Endothelial cell of umbilical vein (primary cell): ENCODE measurements around the gene SPAG4. TPM values are rescaled to one million over a fixed set of nuclear protein-coding genes. Genes with fewer than 3 reads are reported as not detected.

Experiments
- BruUV-seq: library from RNA; stranded (reverse); fragments of 400-500 nt; replicated peaks from 2 replicates; lab custom pipeline; 2021; lab: Mats Ljungman, UMichigan
- CTCF ChIA-PET: fragments of 300-600, 350-600 bp; sonication (Branson Sonifier 250); formaldehyde crosslinking; loops from one replicate; lab custom pipeline; 2021; ENCODE audit warnings: antibody characterized with exemption, inconsistent platforms; lab: Charles Lee
- POLR2A ChIA-PET: fragments of 300-600, 350-600 bp; sonication (Branson Sonifier 250); formaldehyde crosslinking; loops from one replicate; lab custom pipeline; 2021; ENCODE audit warnings: antibody characterized with exemption, inconsistent platforms; lab: Charles Lee
- DNase-seq: peaks from one replicate; pipeline ENCODE4 v3.0.0-alpha.2; 2011; ENCODE audit warnings: low read depth, low spot score
- FAIRE-seq: peaks from 2 replicates; lab custom pipeline; 2011; peaks lifted over from hg19 to GRCh38; lab: Jason Lieb, UNC
- H2AFZ ChIP-seq: 2 replicates; pipeline ENCODE4 v1.6.0; 2012; ENCODE audit warnings: low read depth, low read length, control low read depth, inconsistent platforms
- H3K27ac ChIP-seq: 2 replicates; pipeline ENCODE4 v1.5.1; 2011; ENCODE audit warnings: low read depth, mild to moderate bottlenecking, control low read depth, low read length, moderate library complexity; ENCODE audit not compliant: insufficient read depth
- H3K27me3 ChIP-seq, 2 experiments: 2 replicates each; pipeline versions ENCODE4 v1.6.0 to v1.6.1; 2011; ENCODE audit warnings: low read length in 2 of 2, mixed read lengths in 1 of 2; ENCODE audit not compliant: control insufficient read depth in 2 of 2, insufficient read depth in 2 of 2
- H3K36me3 ChIP-seq, 2 experiments: 2 replicates in 1 of 2; 3 replicates in 1 of 2; pipeline ENCODE4 v1.5.1; 2011; ENCODE audit warnings: low read length in 2 of 2, mild to moderate bottlenecking in 1 of 2, moderate library complexity in 1 of 2; ENCODE audit not compliant: control insufficient read depth in 2 of 2, insufficient read depth in 2 of 2; ENCODE audit errors: extremely low read depth in 1 of 2
- H3K4me1 ChIP-seq: 3 replicates; pipeline ENCODE4 v1.5.1; 2011; ENCODE audit warnings: mild to moderate bottlenecking, low read length; ENCODE audit not compliant: control insufficient read depth, insufficient read depth; ENCODE audit errors: extremely low read depth
- H3K4me2 ChIP-seq: 2 replicates; pipeline ENCODE4 v1.6.1; 2011; ENCODE audit warnings: low read length, control low read depth, mixed read lengths; ENCODE audit not compliant: insufficient read depth
- H3K4me3 ChIP-seq, 3 experiments: fragments of 200-600 bp in 1 of 3; sonication (generic), shearing (Covaris generic) in 1 of 3; replicated peaks in 1 of 3; 2 replicates each; pipeline ENCODE4 v1.5.1; 2011 to 2016; ENCODE audit warnings: control low read depth in 3 of 3, low read length in 3 of 3, mild to moderate bottlenecking in 2 of 3, inconsistent platforms in 1 of 3, low read depth in 1 of 3, moderate library complexity in 1 of 3; ENCODE audit not compliant: insufficient read depth in 1 of 3
- H3K79me2 ChIP-seq: 2 replicates; pipeline ENCODE4 v1.6.0; 2012; ENCODE audit warnings: low read length, inconsistent platforms; ENCODE audit not compliant: control insufficient read depth, insufficient read depth
- H3K9ac ChIP-seq: replicated peaks from 2 replicates; pipeline ENCODE3; 2011; ENCODE audit warnings: low read length, control low read depth; ENCODE audit not compliant: insufficient read depth; ENCODE audit errors: extremely low read depth
- H3K9me1 ChIP-seq: replicated peaks from 3 replicates; pipeline ENCODE4 v1.6.0; 2011; ENCODE audit warnings: mild to moderate bottlenecking, low read length; ENCODE audit not compliant: control insufficient read depth, insufficient read depth; ENCODE audit errors: extremely low read depth
- H3K9me3 ChIP-seq: replicated peaks from 2 replicates; pipeline ENCODE4 v1.5.1; 2012; ENCODE audit warnings: low read length, inconsistent platforms; ENCODE audit not compliant: control insufficient read depth, insufficient read depth
- H4K20me1 ChIP-seq: replicated peaks from 2 replicates; pipeline ENCODE3; 2011; ENCODE audit warnings: mild to moderate bottlenecking, low read length; ENCODE audit not compliant: control insufficient read depth, insufficient read depth; ENCODE audit errors: extremely low read depth
- EZH2 ChIP-seq: IDR thresholded peaks from 2 replicates; pipeline ENCODE4 v1.6.1; 2012; ENCODE audit warnings: borderline replicate concordance, low read depth, mild to moderate bottlenecking, moderate library complexity, low read length, inconsistent platforms; ENCODE audit not compliant: severe bottlenecking
- FOS ChIP-seq: IDR thresholded peaks from 2 replicates; pipeline ENCODE4 v1.6.1; 2011; ENCODE audit warnings: mild to moderate bottlenecking, low read length, moderate library complexity, borderline replicate concordance; ENCODE audit not compliant: insufficient read depth
- GATA2 ChIP-seq: IDR thresholded peaks from 2 replicates; pipeline ENCODE4 v1.7.0; 2011; ENCODE audit warnings: low read depth, mild to moderate bottlenecking, moderate library complexity, mixed read lengths, low read length; ENCODE audit not compliant: insufficient read length, insufficient read depth
- JUN ChIP-seq: IDR thresholded peaks from 2 replicates; pipeline ENCODE4 v1.6.1; 2011; ENCODE audit warnings: borderline replicate concordance, low read depth; ENCODE audit not compliant: insufficient read length, insufficient read depth
- MYC ChIP-seq: IDR thresholded peaks from one replicate; pipeline ENCODE4 v1.6.1; 2011; ENCODE audit warnings: mild to moderate bottlenecking, low read depth, low read length
- POLR2A ChIP-seq: IDR thresholded peaks from 2 replicates; pipeline ENCODE4 v1.6.1; 2012; ENCODE audit warnings: low read depth, mild to moderate bottlenecking, control low read depth, low read length
- POLR2AphosphoS5 ChIP-seq: IDR thresholded peaks from 2 replicates; pipeline ENCODE4 v1.6.1; 2012; ENCODE audit warnings: low read depth, mild to moderate bottlenecking, control low read depth, low read length, moderate library complexity; ENCODE audit not compliant: insufficient read depth
- dilution Hi-C: fragments of 300-500 bp; cut with MboI; formaldehyde crosslinking; loops from one replicate; pipeline ENCODE4 v1.15.0; 2019; ENCODE audit warnings: low sequenced_read_pairs; ENCODE audit not compliant: extremely low pct_ligation_motif_present
- intact Hi-C: fragments of 100-400 bp; cut with micrococcal nuclease; formaldehyde crosslinking; loops from one replicate; pipeline ENCODE4 v1.10.0; 2022
- polyA plus RNA-seq, 4 experiments: library from polyadenylated mRNA; depleted of rRNA in 3 of 4; stranded (reverse) in 3 of 4; unstranded in 1 of 4; fragments of >200 nt; gene quantifications; 2 replicates each; pipeline versions ENCODE4 v1.2.1 to v1.2.3, GENCODE V29; 2011 to 2012; ENCODE audit warnings: missing spikeins in 1 of 4
- total RNA-seq: library from RNA; stranded (reverse); gene quantifications from 2 replicates; pipeline ENCODE4 v1.2.3, GENCODE V29; 2021
- TF ChIP-seq, protein P1 (sequence below): IDR thresholded peaks from 2 replicates; pipeline ENCODE4 v1.6.1; 2011; ENCODE audit not compliant: insufficient read depth, insufficient read length
- TF ChIP-seq, protein P2 (sequence below), 2 donors: IDR thresholded peaks; 1 replicate in 1 of 2; 2 replicates in 1 of 2; pipeline ENCODE4 v1.5.1; 2011; ENCODE audit warnings: low read length in 2 of 2, mild to moderate bottlenecking in 2 of 2, moderate library complexity in 2 of 2, control low read depth in 1 of 2, inconsistent platforms in 1 of 2, low read depth in 1 of 2; ENCODE audit not compliant: insufficient read depth in 1 of 2; ENCODE audit errors: extremely low read depth in 1 of 2

Gene SPAG4
- total and polyA plus RNA-seq, 2 donors (not counting 3 experiments of a cell fraction or from before 2014, with no cell fraction given), result 3.7 to 9.5 TPM

DNA sequence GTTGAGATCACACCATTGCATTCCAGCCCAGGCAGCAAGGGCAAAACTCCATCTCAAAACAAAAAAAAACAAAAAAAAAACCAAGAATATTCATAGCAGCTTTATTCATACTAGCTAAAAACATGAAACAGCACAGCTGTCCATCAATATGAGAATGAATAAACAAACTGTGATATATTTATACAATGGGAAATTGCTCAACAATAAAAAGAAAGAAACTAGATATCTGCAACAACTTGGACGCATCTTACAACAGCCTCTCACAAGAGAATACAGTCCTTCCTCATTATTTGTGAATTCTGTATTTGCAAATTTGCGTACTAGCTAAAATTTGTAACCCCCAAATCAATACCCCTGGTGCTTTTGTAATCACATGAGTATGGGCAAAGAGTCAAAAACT lies 28.2 kb upstream of the SPAG4 start:
- POLR2A ChIA-PET, result no interaction called here
- FAIRE-seq, result no peak

More for the DNA sequence above, 28.2 kb upstream of the SPAG4 start:
- Histone ChIP-seq H2AFZ (no peak overlapping the region), H3K9me3 (no peaks in the 10 kb centered on the region), H3K9ac (no peak overlapping the region), H3K9me1 (no peaks in the 10 kb centered on the region), H4K20me1 (no peaks in the 10 kb centered on the region), H3K27ac (no peak overlapping the region), H3K4me2 (no peak overlapping the region), H3K36me3 (no peaks in the 10 kb centered on the region), H3K79me2 (no peaks in the 10 kb centered on the region), H3K4me3 (no peak overlapping the region), H3K4me1 (no peaks in the 10 kb centered on the region), H3K27me3 (no peaks in the 10 kb centered on the region)
- DNase-seq, result no peak
- TF ChIP-seq GATA2 (no peak), JUN (no peak), MYC (no peak), POLR2AphosphoS5 (no peak), EZH2 (no peak), FOS (no peak), POLR2A (no peak)
- TF ChIP-seq, protein P1, sequence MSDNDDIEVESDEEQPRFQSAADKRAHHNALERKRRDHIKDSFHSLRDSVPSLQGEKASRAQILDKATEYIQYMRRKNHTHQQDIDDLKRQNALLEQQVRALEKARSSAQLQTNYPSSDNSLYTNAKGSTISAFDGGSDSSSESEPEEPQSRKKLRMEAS, result no peak
- TF ChIP-seq, protein P2, sequence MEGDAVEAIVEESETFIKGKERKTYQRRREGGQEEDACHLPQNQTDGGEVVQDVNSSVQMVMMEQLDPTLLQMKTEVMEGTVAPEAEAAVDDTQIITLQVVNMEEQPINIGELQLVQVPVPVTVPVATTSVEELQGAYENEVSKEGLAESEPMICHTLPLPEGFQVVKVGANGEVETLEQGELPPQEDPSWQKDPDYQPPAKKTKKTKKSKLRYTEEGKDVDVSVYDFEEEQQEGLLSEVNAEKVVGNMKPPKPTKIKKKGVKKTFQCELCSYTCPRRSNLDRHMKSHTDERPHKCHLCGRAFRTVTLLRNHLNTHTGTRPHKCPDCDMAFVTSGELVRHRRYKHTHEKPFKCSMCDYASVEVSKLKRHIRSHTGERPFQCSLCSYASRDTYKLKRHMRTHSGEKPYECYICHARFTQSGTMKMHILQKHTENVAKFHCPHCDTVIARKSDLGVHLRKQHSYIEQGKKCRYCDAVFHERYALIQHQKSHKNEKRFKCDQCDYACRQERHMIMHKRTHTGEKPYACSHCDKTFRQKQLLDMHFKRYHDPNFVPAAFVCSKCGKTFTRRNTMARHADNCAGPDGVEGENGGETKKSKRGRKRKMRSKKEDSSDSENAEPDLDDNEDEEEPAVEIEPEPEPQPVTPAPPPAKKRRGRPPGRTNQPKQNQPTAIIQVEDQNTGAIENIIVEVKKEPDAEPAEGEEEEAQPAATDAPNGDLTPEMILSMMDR (IDR thresholded peaks at IDR 0.05; ENCODE audit: extremely low read depth in 1 of 2, insufficient read depth in 1 of 2, low read depth in 1 of 2, low read length in 2 of 2), result no peak
- BruUV-seq, result no TSS peak
- intact Hi-C loops (no loop called here), dilution Hi-C loops (no loop called here)
- CTCF ChIA-PET, result no interaction called here
